Ammon's horn (tissue), 1 donor: ENCODE measurements around the gene TMEM154.

ENCODE experiments used
- DNase-seq: peaks from one replicate; pipeline ENCODE4 v3.0.0-alpha.2; 2016; ENCODE audit warnings: low spot score

The TMEM154 gene

DNA sequence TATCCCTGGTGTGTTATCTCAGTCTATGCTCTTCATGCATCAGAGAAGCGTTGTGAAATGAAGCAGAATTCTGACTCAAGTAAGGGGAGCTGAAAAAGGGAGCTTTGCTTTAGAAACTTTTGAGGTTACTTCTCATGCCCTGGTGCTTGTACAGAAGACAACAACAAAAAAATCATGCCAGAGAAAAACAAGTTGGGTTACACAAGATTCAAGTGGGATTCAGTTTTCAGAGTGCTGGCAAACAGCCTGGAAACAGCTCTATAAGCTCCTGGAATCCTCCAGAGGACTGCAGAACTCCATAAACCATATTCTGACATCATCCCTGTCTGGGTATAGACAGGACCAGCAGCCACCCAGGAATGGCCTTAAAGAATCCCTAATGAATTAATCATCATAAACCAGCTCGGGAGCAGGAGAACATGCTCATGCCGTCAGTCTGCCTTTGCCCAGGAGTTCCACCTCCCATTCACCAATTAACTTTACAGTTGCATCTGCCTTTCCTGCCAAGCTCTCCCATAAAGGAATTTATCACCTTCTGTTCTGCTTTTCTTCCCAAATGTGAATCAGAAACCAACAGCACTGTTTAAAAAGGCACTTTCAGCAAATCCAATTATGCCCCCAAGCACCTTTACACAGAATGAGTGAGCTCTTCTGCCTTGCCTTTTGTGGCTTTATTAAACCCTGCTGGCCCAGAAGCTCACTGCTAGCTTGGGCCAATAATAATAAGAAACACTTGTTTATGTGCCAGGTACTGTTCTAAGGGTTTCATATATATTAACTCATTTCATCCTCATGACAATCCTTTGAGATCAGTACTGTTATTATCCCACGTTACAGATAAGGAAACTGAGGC lies 89.4 kb downstream of the TMEM154 start:
- peak; percentile 60 for DNase-seq

GRCh38 chr4:152588869-152589268 lies 90.9 kb downstream of the TMEM154 start:
- DNase-seq: no peak

GRCh38 chr4:152587127-152587526 lies 92.7 kb downstream of the TMEM154 start:
- no peak for DNase-seq

GRCh38 chr4:152586668-152587067 lies 93.1 kb downstream of the TMEM154 start:
- DNase-seq: no peak

DNA sequence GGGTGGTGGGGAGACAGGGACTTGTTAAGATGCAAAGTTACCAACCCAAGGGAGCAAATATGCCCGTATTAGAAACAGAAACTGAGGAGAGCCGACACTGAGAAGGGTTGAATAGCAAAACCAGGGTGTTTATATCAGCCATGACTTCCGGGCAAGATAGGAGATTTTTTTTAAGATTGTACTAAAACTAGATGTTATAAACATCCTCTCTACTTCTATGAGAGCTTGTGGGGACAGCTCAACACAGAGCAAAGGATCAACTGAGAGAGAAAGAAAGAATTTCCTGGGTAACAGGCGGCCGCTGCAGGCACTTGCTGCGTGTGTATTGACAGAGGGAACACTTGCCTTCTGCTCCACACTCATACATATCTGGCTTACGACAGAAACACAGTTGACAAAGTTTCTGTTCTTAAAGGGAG lies 94.8 kb downstream of the TMEM154 start:
- no peak for DNase-seq

GRCh38 chr4:152581536-152582160 lies 98.1 kb downstream of the TMEM154 start:
- no peak for DNase-seq

GRCh38 chr4:152579916-152580315 lies 99.9 kb downstream of the TMEM154 start:
- DNase-seq: no peak

DNA sequence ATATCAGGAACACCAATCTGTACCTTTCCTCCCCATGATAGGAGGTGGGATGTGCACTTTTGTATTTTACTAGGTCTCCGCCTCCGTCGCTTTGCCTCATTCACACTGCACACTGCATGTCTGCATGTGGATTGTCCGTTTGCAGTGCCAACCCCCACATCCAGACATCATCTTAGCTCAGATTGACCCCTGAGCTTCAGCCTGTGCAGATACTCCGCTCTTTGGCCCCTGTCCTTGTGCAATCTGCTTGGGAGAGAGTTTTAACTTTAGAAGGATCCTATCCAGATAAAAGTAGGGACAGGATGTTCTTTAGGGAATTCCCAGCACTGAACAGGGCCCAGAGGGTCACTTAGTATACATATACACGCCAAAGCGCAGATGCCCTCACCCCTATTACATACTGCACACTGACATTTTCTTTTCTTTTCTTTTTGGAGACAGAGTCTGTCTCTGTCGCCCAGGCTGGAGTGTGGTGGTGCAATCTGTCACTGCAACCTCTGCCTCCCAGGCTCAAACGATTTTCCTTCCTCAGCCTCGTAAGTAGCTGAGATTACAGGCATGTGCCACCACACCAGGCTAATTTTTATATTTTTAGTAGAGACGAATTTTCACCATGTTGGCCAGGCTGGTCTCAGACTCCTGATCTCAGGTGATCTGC lies 100.6 kb downstream of the TMEM154 start:
- no peak for DNase-seq

- no peak for DNase-seq
Observed at GRCh38 chr4:152578670-152579069, 101.1 kb downstream of the TMEM154 start.

DNA sequence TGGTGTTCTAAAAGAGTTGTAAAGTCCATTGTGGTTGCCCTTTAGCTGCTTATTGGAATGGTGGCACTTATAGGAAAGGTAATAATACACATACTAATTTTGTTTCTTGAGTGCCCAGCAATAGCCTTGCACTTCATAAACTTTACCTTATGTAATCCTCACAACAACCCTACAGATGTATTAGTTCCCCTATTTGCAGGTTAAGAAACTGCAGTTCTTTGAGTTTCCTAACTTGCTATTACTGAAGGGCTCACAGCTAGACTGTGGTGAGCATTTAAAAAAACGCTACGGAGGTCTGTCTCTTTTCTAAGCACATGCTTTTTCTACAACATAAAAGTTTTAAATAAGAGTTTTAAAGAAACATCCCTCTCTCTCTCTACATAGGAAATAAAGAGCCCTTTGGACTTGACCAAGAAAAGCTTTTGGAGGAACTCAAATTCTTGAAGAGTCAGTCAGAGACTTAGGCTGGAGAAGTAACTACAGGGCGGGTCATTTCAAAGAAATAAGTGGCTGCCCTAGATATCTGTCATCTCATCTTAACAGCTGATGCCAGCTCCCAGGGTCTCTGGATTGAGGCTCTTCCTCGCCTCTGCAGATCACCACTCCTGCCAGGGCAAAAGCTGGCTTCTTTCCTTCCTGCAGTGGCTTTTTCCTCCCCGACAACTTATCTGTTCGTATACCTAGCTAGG lies 101.9 kb downstream of the TMEM154 start:
- DNase-seq: no peak

DNA sequence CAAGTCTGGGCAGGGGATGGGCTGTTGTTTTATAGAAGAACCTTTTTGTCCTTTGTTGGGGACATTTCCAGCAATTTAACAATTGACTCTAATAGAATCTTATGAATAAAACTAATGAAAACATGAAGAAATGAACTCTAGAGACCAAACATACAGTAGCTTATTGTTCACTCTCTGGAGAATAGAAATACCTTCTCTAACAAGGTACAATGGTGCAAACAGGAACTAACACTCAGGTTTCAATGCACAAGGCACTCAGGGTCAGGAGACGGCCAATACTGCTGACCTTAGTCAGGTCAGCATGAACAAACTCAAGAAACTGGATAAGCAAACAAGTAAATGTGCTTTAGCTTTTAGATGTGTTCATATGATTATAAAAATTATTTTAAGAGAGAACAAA lies 104.3 kb downstream of the TMEM154 start:
- no peak for DNase-seq

DNA sequence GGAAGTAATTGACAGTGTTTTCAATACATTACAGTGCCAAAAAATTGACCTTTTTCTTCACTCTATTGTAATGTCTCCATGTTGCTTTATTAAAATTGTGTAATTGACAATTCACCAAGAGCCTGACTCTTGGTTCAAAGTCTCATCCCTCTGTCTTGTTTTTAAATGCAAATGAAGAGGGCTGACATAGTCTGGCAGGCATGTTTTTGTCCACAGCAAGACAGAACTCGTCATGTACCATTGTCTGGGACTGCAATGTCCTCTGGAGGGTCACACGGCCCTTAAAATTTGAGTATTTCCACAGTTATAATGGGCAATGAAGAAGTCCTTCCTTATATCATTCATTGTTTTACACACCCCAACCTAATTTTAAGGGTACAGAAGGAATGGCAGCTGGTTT lies 105.9 kb downstream of the TMEM154 start:
- DNase-seq: no peak

DNA sequence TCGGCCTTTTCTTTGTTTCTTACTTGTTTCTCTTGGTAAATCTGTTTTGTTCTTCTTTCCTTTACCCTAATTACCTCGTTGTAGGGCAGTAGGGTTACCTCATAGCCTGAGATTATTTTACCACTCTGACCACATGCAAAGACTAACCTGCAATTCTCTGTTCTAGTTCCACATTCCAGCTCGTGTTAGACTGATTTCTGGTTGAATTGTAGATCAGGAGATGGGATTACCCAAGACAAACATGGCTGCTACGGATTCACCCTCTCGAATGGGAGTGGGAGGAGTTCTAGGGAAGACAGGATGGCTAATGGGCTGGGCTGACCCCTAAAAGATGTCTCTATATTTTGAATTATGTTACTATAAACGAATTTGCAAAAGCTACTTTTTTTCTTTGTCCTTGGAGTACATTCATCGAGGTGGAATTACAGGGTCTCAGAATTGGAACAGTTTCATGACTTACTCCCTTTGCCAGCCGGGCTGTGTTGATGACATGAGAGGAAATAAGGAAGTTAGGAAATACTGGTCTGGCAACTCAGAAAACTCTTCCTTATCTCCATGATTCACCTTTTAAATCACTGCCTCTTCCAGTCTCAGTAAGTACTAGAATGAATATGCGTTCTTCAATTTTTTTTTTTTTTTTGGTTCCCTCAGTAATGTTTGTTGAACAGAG lies 107.2 kb downstream of the TMEM154 start:
- no peak for DNase-seq

GRCh38 chr4:152571770-152572169 lies 108.0 kb downstream of the TMEM154 start:
- no peak for DNase-seq

GRCh38 chr4:152571296-152571695 lies 108.5 kb downstream of the TMEM154 start:
- no peak for DNase-seq
